Stimulated activated CD8-positive, alpha-beta memory T cell treated with anti-CD3 and anti-CD28 coated beads, Interleukin-4, amount 100 ng/mL, for 24 hours (primary cell): ENCODE measurements around the gene BTN1A1.
"Not testable (repeated sequence)": the region's sequence is repeated elsewhere in the genome, so short reads cannot be mapped to it uniquely, and the experiment has no call there.

Source experiments
- DNase-seq: peaks from one replicate; pipeline ENCODE4 v3.0.0-alpha.2; 2020; ENCODE audit warnings: low read depth

The BTN1A1 gene, protein sequence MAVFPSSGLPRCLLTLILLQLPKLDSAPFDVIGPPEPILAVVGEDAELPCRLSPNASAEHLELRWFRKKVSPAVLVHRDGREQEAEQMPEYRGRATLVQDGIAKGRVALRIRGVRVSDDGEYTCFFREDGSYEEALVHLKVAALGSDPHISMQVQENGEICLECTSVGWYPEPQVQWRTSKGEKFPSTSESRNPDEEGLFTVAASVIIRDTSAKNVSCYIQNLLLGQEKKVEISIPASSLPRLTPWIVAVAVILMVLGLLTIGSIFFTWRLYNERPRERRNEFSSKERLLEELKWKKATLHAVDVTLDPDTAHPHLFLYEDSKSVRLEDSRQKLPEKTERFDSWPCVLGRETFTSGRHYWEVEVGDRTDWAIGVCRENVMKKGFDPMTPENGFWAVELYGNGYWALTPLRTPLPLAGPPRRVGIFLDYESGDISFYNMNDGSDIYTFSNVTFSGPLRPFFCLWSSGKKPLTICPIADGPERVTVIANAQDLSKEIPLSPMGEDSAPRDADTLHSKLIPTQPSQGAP

DNA sequence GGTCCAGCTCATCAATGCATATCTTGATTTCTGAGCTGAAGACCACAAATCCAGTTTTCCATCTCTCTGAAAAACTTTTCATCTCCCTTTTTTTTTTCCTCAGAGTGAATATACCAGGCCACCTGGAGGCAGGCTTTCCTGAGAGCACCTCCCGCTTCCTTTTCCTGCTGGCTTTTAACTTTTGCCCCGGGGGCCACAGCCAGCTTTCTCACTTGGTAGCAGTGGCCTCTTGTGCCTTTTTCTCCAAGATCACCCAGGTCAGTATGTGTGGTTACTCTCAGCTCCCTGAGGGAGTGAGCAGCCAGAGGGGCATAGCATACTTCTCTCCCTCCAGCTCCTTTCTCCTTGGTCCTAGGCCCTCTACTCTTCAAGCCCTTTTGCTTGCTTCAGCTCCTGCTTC lies at the start of gene BTN1A1:
Gene BTN1A1 (plus strand): TSS at position 202 of the 400 bp plus-strand sequence. CDS start 984 bp downstream, outside the sequence.
- DNase-seq: no peak

DNA sequence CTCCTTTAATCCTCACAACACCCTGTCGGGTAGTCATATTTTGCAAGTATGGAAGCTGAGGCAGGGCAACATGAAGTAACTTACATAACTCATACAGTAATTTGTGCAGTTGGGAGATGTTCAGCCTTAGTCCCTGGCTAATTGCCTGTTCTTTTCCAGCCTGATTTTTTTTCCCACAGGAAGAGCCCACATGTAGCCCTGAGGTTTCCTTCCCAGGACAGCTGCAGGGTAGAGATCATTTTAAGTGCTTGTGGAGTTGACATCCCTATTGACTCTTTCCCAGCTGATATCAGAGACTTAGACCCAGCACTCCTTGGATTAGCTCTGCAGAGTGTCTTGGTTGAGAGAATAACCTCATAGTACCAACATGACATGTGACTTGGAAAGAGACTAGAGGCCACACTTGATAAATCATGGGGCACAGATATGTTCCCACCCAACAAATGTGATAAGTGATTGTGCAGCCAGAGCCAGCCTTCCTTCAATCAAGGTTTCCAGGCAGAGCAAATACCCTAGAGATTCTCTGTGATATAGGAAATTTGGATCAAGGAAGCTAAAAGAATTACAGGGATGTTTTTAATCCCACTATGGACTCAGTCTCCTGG lies 47.4 kb upstream of the BTN1A1 start:
- no peak for DNase-seq

DNA sequence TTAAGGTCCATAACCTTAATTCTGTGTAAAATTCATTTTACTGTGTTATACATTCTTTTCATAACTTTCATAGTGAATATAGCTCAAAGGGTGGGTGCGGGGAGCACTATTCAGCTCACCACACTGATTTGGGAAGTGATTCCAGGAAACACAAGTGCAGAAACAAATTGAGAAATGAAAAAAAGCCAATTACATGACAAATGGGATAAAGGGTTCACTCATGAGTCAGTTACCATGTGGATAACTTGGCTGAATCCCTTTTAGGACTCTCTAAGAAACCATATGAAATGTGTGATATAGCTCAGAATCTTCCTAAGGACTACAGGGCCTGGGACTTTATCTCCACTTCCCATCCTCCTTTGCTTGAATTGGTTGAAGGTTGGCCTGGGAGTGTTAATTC lies 45.5 kb upstream of the BTN1A1 start:
- DNase-seq: no peak

DNA sequence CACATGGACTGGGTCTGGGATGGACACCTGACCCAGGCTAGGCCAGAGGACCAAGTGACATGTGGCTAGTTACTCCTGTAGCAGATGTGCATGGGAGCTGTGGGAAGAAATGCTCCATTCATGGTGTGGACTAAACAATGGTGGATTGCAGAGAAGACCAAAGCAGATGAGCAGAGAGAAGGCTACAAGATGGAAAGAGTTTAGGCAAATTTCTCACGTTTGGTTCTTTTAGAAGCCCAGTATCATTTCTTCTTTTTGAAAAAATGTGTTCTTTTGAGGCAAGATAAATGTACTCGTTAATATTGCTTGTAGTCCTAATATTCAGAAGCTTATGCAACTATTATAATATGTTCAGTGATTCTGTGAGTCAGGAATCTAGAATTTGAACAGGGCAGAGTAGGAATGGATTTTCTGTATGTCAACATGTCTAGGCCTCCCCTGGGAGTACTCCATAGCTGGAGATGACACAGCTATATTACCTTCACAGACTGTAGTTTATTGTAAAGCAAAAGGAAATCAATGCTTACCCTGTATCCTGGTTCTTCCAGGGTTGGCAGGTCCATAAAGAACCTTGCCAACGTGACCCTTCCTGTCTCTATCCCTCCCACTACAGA lies 44.6 kb upstream of the BTN1A1 start:
- DNase-seq: no peak

DNA sequence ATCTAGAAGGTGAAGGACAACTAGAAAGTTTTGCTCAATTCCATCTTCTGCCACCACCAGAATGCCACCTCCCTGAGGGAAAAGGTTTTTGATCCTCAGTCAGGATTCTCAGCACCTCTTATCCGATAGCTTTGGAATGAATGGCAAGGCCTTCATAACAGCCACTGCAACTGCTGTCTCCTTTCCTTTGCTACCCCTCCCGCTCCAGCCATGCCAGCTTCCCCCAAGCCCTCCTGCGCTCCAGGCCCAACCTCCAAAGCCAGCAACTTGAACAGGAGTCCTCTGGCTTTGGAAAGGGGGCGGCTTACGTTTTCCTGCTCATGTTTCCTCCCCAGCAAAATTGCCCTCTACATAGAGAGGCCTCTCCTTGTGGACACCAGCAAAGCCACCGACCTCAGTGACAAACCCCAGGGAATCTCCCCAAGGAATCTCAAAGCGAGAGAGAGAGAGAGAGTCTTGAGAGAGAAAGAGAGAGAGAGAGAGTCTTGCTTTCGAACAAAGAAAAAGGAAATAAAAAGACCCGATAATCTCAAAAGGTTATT lies 42.8 kb upstream of the BTN1A1 start:
- DNase-seq: no peak

DNA sequence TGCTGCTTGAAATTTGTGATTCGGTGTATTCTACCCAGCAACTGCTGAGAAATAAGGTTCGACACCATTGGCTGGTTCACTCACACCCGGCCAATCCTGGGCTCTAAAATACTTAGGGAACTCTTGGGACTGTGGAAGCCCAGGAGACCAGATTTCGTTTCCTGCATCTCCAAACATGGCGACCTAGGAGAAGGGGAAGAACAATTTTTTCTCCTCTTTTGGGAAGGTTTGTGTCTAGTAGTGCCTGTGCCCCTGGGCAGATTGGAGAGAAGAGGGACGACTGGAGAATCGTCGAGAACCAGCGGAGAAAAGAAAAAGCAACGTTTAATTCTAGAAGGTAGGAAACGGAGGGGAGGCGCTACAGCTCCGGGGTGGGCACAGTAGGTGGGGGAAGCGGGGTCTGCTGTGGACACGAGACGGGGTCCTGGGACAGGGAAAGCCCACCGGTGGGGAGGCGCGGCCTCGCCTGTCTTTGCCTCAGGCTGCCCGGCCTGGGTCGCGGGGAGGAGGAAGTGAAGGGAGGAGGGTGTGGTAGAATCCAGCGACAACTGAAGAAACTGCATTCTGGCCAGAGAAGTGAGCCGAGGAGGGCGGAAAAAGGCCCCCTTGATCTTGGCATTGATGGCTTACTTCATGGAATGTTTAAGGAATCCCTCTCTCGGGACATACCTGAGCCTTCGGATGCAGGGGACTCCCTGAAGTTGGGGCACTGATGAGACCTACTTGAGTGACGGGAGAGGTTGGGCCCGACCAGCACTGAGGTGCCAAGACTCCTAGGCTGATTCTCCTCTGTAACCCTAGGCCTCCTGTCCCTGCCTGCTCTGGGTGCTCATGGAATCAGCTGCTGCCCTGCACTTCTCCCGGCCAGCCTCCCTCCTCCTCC lies 42.1 kb upstream of the BTN1A1 start, which contains the start of gene BTN2A1:
Gene BTN2A1 (plus strand): TSS at position 150 of the 883 bp plus-strand sequence. CDS start 682 bp downstream, at position 832.
- DNase-seq: peak; percentile 40

DNA sequence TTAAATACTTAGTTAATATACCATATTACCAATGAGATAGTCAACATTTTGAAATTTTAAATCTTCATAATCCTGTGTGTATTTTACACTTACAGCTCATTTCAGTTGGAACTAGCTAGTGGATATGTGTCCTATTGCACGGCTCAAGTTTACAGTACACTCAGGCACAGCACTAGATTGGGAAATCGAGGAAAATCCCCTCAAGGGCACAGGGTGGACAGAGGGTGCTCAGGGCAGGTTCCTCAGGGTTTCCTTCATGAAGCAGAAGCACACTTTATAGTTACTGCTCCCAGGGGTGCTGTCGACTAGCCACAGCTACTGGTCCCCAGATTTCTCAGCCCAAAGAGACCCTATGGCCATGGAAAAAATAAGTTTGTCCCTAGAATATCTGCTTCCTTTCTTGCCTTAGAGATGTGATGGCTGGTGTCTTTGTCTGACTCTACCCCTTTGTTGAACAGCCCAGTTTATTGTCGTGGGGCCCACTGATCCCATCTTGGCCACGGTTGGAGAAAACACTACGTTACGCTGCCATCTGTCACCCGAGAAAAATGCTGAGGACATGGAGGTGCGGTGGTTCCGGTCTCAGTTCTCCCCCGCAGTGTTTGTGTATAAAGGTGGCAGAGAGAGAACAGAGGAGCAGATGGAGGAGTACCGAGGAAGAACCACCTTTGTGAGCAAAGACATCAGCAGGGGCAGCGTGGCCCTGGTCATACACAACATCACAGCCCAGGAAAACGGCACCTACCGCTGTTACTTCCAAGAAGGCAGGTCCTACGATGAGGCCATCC lies 40.9 kb upstream of the BTN1A1 start:
- no peak for DNase-seq

DNA sequence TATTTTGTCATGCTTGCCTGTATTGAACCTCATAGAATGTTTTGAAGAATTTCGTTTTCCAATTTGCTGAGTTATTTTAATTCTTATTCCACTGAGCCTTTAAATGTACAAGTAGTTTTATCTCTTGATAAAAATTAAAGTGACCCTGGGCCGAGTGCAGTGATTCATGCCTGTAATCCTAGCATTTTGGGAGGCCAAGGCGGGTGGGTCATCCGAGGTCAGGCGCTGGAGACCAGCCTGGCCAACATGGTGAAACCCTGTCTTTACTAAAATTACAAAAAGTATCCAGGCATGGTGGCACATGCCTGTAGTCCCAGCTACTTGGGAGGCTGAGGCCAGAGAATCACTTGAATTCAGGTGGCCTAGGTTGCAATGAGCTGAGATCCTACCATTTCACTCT lies 38.8 kb upstream of the BTN1A1 start:
- DNase-seq: not testable (repeated sequence)

DNA sequence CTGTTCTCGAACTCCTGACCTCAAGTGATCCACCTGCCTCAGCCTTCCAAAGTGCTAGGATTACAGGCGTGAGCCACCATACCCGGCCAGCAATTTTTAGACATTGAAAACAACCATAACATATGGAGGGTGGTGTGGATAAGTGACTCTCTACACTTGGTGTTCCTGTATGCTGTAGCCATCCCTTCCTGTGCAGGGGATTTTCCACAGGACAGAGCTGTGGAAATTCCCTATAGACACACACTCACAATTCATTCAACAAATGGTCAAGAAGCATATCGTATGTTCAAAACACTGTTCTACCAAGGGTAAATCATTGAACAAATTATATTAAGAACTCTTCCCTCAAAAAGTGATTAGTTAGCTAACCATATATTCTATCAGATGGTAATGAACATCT lies 36.1 kb upstream of the BTN1A1 start:
- no peak for DNase-seq

DNA sequence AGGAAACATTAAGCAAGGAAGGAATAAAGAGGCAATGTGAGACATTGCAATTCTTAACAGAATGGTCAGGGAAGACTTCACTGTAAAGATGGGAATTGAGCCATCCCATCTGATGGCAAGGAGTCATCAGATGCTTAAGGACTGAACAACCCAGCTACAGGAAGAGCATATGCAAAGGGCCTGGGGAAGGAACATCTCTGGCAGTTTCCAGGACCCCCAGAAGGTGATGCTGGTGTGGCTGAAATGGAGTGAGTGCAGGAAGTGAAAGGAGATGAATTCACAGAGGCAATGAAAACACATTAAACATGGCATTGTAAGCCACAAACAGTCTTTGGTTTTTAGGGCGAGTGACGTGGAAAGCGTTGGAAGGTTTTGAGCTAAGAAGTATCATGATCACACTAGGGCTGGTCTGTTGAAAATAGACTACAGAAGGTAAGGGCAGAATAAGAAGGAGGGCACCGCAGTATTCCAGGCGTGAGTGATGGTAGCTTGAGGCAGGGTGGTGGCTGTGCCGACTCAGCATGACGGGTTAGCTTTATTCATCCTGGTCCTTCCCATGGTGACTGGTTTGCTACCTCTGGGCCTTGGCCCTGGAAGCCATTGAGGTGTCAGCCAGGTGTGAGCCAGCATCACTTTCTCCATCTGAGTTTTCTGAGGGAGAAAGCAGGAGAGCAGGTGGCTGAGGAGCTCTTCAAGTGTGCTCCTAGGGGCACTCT lies 35.5 kb upstream of the BTN1A1 start:
- DNase-seq: no peak

DNA sequence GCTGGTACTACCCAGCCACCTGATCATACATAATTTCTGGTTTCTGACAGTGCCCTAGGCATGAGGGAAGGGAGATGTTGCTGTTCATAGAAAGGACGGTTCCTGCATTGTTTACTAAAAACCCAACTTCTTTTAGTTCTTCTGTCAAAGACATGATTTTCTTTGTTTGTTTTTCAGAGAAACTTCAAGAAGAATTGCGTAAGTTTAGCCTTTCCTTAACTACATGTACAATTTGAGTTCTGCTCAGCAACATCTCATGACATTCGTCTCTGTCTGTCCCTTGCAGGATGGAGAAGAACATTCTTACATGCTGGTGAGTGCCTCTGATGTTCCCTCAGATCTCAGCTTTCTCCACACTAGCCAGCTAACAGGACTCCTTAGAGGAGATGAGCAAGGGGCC lies 34.3 kb upstream of the BTN1A1 start:
- DNase-seq: no peak

DNA sequence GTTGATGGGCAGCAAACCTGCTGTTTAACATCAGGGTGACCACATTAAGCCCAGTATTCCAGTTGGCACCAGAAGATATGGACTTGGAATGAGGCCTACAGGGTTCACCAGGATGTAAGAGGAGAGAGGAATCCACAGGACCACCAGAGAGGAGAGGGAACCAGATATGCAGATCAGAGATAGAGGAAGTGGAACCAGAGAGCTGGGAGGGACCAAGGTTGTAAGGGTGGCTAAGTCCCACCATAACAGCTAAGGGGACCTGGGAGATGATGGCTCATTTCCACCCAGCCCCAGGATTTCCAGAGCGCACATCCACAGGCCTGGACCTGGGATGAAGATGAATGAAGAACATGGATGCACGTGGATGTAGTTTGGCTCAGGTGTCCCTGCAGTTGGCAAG lies 31.3 kb upstream of the BTN1A1 start:
- DNase-seq: no peak

DNA sequence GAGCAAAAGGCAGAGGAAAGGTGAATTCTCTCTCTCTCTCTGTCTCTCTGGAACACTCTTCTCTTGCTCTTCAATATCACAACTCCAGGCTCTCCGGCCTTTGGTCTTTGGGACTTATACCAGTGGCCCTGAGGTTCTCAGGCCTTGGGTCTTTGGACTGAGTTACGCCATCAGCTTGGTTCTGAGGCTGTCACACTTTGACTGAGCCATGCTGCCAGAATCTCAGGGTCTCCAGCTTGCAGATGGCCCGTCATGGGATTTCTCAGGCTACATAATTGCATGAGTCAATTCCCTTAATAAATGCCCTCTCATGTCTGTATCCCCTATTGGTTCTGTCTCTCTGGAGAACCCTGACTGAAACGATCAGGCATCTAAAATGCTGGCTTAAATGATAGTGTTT lies 29.5 kb upstream of the BTN1A1 start:
- no peak for DNase-seq

DNA sequence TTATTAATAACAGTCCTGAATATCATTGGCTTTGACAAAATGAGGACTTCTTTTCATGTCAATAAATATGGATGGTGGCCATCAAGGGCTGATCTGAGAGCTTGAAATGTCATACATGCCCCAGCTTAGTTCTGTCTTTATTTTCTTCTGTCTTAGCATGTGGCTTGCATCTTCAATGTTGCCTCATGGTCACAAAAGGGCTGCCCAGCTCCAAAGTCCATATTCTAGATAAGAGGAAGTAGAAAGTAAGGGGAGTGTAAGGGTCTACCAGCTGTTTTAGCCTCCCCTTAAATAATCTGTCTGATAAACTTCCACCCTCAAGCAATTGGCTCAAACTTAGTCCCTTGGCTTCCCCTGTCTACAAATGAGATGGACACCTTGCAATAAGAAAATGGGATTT lies 28.1 kb upstream of the BTN1A1 start:
- DNase-seq: no peak

DNA sequence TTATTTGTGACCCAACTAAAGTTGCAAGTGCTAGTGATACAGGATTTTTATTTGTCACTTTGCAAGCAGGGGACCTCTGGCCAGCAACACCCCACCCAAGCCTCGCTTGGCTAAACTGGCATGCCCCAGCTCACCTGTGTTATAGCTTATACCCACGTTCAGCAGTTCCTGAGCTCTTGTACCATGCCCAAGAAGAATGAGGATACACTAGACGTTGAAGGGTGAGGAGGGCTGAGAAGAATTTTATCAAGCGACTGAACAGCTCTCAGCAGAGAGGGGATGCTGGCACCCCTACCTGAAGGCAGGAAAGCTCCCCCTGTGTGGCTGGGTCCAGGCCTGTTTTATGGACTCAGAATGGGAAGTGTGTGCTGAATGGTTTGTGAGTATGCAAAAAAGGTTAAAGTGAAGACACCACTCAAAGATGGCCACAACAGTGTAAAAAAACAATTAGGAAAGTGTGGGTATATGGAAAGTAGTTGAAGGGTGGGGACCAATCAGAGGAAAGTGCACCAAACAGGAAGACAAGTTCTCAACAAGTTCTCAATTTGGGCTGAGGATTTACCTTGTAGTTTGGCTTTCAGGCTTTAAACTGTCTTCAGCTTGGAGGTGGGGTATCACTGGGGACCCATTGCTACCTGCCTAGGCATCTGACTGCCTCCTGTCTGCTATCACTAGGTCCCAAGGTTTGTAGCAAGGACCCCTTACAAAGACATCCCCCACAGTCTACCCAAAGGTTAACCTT lies 27.4 kb upstream of the BTN1A1 start:
- no peak for DNase-seq

DNA sequence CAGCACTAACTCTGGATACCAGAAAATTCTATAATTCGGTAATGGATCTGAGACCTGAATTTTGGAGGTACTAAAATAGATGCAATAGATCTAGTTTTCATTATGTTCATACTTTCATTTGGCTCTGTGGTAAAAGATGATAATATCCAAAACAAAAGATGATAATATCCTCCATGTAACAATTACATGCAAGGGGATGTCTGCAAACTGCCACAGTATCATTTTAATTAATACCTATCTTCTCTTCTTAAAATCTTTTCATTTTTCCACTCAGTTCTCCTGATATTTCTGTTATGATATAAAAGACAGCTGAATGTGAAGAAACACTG lies 26.7 kb upstream of the BTN1A1 start:
- DNase-seq: no peak

DNA sequence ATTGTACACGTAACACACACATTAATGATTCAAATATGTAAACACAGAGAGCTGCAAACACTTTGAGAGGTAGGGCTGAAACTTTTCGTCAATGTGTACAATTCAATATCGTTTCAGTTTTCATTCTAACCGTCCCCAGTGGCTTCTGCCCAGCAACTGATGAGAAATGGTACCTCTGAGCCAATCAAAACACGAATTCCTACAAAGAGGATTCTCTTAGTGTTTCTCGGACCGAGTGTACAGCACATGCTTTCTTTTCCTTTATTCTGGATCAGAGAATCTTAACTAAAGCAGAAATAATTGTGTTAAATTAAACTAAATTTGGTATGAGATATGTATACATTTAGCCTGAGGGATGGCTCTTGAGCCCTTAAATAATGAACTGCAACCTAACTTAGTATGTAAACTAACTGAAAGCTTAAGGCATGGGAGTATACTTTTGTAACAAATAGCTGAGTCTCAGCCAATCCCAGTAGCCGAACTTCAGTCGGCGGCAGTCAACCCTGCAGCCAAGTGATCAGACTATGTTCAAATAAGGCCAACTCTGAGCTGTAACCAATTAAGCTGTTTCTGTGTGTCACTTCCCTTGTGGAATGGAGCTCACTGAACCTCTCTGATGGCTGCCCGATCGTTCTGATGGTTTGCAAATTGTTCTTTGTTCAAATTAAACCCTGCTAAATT lies 26.2 kb upstream of the BTN1A1 start:
- DNase-seq: peak; percentile 51

DNA sequence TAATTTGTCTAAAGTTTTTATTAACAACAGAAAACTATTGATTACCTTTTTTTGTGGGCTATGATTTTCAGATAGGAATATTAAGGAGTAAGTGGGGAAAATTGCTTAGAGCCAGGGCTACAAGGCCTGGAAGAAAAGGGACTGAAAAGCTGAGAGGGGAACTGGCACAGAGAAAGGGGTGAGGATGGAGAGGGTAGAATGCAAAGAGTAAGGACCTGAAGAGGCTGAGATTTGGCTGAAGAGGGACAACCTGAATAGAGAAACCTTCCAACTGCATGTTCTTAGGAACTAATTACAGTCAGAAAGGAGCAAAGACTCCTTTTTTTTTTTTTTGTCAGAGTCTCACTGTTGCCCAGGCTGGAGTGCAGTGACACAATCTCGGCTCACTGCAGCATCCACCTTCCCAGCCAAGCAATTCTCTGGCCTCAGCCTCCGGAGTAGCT lies 25.6 kb upstream of the BTN1A1 start:
- no peak for DNase-seq
